OCI-M1 (cell line): ENCODE results near the gene TAMM41.
"Not testable (repeated sequence)": the region's sequence is repeated elsewhere in the genome, so short reads cannot be mapped to it uniquely, and the experiment has no call there.

Source experiments
- DNase-seq: peaks from one replicate; lab custom pipeline; 2025; lab: John Stamatoyannopoulos, UW

The TAMM41 gene, protein sequence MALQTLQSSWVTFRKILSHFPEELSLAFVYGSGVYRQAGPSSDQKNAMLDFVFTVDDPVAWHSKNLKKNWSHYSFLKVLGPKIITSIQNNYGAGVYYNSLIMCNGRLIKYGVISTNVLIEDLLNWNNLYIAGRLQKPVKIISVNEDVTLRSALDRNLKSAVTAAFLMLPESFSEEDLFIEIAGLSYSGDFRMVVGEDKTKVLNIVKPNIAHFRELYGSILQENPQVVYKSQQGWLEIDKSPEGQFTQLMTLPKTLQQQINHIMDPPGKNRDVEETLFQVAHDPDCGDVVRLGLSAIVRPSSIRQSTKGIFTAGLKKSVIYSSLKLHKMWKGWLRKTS

DNA sequence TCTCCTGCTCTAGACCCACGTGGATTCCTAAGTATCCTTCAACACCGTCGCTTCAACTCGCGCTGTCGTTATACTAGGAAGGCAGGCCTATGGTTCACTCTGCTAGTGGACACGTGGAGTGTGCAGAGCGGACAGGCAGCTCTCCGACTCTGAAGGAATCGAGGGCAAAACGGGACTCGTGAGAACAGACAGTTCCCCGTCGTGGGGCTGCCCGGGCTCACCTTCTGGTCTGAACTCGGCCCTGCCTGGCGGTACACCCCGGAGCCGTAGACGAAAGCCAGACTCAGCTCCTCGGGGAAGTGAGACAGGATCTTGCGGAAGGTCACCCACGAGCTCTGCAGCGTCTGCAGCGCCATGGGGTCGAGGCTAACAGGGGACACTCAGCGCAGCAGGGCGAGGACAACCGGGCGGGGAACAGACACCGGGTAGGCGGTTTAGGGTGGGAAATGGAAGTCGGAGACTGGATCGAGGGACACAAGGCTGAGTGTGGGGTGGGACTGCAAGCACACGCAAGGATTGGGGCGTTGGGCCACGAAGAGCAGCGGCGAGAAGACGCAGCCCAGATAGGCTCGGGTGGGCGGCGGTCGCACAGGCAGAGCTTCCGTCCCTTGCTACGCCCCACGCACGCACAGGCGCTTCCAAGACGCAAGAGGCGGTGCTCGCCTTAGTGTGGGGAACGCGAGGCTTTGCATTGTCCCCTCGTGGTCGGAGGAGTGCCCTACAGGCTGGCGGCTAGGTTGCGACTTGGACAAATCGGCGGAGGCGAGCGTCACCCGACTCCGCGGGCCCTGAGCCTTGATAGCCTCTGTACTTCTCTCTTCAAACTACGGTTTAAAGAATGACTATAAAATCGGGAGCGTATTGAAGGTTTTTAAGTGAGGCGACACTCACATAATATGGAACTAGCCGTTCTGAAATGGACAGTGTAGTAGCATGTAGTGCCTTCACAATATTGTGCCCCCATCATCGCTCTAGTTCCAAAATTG lies at the start of gene TAMM41:
TAMM41 (minus strand) TSS at position 605 of the 986 bp plus-strand sequence; CDS start at position 356, 249 bp downstream.
- DNase-seq = peak; percentile 98

DNA sequence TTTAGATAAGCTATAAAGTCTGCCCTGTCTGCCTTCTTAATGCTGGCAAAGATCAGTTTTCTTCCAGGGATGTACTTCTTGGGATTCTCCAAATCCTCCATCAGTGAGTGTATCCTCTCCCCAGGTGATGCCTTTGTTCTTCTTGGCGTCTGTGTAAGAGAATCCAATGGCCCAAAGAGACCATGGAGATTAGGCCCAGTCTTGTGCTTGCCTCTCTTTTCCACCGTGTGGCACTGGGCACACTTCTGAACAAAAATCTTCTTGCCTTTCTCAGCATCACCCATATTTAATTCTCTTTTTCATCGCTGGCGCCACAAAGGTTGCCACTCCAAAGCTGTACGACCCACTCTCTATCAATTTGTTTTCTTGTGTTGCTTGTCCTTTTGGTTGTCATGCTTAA lies 32.2 kb upstream of the TAMM41 start:
- no peak for DNase-seq

DNA sequence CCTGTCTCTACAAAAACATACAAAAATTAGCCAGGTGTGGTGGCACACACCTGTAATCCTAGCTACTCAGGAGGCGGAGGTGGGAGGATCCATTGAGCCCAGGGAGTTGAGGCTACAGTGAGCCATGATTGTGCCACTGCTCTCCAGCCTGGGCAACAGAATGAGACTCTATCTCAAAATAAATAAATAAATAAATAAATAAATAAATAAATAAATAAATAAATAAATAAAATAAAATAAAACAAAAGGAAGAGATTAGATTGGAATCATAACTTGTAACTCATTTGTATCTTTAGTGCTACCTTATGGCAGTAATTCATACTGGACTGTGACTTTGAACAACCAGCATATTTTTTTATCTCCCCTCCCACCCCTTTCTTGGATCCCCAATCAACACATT lies 28.0 kb upstream of the TAMM41 start:
- not testable (repeated sequence) for DNase-seq

DNA sequence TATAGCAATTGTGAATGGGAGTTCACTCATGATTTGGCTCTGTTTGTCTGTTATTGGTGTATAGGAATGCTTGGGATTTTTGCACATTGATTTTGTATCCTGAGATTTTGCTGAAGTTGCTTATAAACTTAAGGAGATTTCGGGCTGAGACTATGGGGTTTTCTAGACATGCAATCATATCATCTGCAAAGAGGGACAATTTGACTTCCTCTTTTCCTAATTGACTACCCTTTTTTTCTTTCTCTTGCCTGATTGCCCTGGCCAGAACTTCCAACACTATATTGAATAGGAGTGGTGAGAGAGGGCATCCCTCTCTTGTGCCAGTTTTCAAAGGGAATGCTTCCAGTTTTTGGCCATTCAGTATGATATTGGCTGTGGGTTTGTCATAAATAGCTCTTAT lies 17.1 kb upstream of the TAMM41 start:
- peak; percentile 24 for DNase-seq

DNA sequence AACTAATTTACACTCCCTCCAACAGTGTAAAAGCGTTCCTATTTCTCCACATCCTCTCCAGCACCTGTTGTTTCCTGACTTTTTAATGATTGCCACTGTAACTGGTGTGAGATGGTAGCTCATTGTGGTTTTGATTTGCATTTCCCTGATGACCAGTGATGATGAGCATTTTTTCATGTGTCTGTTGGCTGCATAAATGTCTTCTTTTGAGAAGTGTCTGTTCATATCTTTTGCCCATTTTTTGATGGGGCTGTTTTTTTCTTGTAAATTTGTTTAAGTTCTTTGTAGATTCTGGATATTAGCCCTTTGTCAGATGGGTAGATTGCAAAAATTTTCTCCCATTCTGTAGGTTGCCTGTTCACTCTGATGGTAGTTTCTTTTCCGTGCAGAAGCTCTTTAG lies 15.9 kb upstream of the TAMM41 start:
- not testable (repeated sequence) for DNase-seq

DNA sequence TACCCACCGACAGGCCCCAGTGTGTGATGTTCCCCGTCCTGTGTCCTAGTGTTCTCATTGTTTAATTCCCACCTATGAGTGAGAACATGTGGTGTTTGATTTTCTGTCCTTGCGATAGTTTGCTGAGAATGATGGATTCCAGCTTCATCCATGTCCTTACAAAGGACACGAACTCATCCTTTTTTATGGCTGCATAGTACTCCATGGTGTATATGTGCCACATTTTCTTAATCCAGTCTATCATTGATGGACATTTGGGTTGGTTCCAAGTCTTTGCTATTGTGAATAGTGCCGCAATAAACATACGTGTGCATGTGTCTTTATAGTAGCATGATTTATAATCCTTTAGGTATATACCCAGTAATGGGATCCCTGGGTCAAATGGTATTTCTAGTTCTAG lies 15.5 kb upstream of the TAMM41 start:
- not testable (repeated sequence) for DNase-seq

DNA sequence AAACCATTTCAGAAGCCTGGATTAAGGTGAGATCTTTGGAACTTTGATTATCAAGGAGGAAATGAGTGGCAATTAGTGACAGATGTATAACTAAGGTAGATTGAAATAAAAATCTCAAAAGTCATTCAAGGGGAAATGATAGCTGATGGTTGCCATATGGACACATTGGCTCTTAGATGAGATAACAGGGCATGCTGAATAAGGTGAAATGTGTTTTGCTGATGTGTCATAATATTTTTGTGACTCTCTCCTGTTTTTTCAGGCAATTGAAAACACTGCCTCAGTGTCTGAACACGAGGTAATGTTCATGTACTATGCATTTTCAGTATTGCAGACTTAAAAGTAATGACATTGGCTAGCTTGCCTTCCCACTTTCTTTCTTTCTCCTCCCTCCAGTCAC lies 13.5 kb upstream of the TAMM41 start:
- DNase-seq = not testable (repeated sequence)

DNA sequence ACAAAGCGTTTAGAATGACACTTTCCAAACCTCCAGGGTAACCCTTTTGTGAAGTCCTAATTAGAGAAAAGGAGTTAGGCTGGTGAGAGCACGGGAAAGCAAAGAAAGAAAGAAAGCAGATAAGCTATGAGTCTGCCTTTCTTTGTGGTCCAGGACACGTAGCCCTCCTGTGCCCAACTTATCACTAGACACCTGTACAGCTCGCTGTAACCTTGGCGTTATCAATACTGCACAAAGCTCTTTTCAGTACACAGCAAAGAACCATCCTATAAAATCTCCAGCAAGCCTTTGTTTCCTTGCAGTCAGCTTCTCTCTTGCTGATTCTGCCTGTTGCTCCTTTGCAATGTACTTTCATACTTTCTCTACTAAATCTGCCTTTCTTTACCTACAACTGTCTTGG lies 6.8 kb upstream of the TAMM41 start:
- no peak for DNase-seq

DNA sequence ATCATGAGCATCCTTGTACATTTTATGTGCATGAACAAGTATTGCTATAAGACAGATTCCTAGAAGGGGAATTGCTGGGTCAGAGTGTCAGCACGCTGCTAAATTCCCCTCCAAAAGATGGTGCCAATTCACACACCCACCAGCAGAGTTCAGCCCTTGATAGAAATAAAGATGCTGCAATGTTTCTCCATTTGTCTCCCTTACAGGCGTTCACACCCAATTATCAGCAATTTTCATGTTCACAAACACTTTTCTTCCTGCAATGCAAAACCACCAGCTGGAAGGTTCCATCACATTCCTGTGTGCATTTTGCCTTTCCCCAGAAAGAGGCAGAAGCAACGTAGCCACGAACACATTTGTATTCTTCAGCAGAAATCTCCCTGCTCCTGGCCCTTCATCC lies 3.3 kb upstream of the TAMM41 start:
- DNase-seq = peak; percentile 27

DNA sequence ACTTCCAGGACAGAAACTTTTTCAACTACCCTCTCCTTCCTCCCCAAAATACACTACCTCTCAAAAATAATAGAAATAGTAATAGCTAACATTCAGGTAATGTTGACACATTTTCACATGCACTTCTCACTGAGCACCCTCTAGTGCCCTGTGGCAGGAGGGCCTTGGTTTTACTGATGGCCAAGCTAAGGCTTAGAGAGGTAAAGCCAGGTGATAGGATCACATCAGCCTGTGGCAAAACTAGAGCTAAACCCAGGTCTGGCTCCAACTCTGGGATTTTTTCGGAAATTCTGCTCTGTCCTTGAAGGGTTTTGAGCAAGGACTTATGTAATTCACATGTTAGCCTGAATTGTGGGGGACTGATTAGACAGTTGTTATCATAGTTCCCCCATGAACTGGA lies 922 bp upstream of the TAMM41 start:
- DNase-seq = peak; percentile 46

DNA sequence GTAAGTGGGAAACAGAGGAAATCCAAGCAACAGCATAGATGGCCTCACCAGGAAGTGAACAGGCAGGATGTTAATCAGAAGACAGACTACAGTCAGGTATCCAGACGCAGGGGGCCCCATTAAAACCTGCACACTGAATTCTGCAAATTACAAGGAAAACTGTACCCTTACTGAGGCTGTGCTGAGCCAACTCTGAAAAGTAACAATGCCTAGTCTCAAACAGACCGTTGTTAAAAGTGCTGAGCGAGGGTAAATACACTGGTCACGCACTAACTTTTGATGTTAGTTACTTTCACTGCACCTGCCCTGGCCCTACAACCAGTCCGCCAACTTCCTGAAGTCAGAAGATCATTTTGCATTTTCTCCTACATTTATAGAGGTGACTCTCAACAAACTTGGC lies 1.0 kb downstream of the TAMM41 start:
- DNase-seq = no peak

DNA sequence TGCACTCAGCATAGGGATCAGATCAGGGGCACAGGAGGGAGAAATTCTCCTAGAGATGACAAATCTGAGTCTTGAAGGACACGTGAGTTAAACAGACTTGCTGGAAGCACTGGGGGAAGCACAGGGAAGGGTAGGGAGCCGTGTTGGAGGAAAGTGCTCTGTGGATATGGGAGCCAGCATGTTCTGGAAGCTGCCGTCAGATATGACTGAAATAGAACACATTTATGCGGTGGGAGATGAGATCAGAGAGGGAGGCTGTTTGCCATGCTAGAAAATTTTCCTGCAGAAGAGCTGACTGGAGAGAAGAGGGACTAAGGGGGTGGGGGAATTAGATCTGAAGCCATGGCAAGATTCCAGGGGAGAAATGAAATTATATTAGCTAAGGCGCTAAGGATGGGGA lies 1.8 kb downstream of the TAMM41 start:
- no peak for DNase-seq

DNA sequence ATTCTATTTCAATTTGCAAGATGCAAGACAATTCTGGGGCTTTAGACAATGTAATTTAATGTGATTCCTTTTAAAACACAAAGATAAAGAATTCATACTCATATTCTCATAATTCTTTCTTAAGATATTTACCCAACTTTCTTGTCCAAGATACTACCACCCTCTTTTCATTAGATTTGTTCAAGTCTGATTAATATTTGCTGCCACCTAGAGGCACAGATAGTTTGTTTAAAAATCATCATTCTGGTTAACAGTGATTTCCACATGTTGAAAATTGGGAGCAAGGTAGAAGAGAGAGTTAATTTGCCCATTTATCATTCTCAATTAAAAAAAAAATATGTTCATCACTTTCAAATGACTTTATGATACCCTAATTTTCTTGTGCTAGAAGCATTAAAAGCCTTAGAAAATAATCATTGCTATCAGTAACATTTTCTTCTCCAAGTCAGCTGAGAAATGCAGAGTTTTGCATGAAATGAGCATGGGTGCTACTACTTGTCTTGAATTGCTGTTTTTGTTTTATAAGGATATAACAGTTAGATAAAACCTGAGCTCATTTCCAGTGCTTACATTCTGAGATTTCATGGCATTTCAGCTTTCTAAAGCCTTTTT lies 11.6 kb downstream of the TAMM41 start:
- peak; percentile 63 for DNase-seq

DNA sequence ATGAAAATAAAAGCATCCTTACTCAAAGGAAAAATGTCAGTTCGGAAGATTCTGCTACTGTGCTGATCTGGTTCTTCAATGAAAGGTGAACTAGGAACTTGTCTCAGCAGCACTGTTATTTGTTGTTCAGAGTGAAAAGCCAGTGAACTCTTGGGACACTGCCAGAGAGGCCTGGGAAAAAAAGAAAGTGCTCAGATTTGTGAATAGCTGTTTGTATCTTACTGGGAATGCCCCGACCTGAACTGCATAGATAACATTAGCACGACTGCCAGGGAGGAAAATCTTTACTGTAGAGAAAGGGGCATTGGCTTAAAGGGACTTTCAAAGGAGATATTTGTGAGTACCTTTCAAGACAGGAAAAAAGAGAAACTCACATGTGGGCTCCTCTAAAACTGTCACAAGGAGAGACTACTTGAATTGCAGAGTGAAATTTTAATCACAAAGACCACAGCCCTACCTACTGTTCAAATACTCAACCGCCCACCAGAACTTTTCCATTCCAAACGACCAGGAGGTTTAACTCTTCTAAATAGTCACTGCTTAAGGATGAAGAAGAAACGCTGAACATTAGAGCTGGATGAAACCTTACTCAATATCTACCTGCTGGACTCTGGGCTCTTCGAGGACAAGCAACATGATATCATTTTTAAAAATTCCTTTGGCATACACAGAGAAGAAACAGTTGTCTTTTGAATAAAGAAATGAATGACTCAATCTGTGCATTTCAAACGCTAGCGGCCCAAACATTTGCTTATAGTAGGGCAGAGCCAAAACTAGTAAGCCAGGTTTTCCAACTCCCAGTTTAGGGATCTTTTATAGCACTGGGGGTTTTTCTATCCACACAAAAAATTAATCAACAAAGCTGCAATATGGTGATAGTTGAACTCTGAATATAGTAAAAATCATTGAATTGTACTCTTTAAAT lies 13.4 kb downstream of the TAMM41 start:
- DNase-seq = no peak

DNA sequence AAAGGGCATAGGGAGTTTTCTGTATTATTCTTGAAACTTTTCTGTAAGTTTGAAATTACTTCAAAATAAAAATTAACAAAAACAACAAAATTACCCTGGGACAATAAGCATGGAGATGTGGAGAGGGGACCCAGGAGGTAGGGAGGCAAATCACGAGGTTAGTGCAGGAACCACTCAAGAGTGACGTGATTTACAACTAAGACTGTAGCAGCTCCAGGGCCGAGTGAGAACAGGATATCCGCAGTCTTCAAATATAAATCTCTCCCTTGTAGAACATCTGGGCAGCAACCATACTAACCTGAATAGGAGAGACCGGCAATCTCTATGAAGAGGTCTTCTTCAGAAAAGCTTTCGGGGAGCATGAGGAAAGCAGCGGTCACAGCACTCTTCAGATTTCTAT lies 17.3 kb downstream of the TAMM41 start:
- DNase-seq = no peak

DNA sequence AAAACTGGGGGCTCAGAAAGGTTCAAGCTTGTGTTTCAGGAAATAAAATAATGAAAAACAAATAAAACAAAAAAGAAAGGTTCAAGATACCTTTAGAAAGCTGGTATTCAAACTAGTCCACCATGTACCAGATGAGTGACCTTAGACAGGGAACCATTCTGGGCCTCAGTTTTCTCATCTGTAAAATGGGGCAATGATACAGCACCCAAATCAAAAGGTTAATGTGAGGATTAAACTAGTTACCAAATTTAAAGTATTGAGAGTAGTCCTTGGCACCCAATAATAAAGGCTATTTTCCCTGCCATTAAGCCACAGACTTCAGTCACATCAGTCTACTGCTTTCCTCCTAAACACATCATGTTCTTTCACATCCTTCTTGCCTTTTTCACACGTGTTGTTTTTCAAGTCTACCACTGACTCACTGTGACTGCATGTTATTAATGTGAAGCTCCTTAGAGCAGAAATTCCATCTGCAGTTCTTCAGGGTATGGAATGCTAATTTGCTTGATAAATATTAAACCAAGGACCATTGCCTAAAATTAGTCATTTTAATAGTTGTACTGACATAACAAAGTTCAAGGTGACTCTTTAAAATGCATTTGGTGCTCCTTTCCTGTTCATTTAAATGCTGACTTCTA lies 19.9 kb downstream of the TAMM41 start:
- no peak for DNase-seq

DNA sequence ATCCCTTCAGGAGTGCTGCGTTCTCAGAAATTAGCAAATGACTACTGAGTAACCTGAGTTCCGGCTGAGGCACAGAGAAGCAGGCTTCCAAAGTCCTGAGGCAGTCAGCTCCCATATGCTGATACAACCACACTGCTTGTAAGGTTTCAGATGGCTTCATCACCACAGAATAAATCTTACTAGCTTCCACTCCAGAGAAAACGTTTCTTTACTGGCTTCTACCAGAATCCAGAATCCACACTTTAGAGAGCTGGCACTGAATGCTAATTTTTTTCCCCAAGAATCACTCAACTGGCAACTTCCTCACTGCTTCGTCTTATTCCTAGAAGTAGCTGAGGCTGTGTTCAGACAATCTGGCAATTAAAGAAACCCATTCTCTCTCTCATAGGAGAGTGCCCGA lies 21.4 kb downstream of the TAMM41 start:
- DNase-seq = no peak

DNA sequence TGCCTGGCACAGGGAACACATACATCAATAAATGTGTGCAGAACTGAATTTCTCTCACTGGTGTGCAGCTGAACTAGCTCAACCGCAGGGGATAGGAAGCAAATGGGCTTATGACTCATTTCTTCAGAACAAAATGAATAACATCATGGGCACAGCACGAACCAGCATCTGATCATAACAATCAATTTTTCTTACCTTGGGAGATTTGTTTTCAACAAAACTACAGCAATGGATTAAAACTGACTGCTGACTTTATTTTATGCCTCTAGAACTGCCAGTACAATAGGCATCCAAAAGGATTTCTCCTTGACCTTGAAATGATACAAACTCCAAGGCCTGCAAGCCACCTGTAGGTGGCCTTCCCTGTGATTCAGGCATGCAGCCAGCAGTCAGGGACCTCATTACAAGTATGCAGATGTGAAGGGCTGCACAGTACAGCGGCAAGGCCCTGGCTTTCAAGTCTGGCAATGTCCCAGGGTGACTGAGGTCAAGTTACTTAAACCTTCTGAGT lies 26.1 kb downstream of the TAMM41 start:
- DNase-seq = no peak

DNA sequence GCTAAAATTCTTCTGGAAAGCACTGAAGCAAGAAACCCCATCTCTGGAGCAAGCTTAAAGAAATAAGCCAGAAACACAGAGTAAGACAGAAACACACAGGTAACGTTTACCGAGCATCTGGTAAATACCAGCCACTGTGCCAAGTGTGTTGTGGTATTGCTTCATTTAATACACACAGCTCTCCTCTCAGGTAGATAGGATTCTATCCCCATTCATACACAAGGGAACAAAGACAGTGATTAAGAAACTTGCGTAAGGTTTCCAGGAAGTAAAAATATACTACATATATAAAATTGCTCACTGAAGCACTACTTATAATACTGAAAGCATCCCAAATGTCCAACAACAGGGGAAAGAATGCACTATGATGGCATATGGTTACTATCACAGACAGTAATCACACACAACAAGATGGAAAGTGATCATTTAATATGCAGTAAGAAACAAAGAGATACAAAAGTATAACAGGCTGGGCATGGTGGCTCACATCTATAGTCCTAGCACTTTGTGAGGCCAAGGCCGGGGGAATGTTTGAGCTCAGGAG lies 27.5 kb downstream of the TAMM41 start:
- no peak for DNase-seq

DNA sequence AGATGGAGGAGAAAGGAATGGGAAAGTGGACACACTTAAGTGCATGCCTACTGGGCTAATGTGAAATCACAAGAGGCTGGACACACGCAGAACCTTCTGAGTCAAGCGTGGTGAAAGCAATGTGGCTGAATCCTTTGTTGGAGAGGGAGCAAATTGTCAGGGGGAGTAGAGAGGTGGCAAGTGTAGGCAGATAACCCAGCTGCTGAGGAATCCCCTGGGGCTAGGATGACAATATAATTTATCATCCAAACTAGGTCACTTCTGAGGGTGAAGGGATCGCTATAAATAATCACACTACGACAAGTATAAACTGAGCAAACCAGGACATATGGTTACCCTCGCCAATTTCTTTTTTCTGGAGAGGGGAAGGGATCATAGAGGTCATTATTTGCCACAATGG lies 28.7 kb downstream of the TAMM41 start:
- no peak for DNase-seq

DNA sequence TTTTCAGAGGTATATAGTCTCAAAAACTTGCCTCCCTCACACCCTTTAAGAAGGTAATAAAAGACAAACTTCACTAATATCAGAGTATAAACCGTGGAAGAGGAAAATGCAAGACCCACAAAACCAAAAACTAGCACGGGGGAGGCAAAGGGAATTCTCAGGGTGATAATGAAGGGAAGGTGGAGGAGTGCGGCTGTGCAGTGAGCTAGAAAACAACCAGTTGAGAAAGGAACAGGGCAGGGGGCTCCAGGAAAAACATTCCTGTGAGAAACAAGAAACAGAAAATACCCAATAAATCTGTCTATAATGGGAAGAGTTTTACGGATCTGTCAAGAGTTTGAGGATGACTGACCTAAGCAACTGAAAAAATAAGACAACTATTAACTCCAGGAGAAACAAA lies 31.6 kb downstream of the TAMM41 start:
- no peak for DNase-seq
